IPS-NIHi11 (cell line): Measurements from ENCODE around the gene AFF1.

Source experiments
- DNase-seq: peaks from one replicate; pipeline ENCODE4 v3.0.0; 2012; ENCODE audit warnings: mixed read lengths, low spot score

The AFF1 gene, protein sequence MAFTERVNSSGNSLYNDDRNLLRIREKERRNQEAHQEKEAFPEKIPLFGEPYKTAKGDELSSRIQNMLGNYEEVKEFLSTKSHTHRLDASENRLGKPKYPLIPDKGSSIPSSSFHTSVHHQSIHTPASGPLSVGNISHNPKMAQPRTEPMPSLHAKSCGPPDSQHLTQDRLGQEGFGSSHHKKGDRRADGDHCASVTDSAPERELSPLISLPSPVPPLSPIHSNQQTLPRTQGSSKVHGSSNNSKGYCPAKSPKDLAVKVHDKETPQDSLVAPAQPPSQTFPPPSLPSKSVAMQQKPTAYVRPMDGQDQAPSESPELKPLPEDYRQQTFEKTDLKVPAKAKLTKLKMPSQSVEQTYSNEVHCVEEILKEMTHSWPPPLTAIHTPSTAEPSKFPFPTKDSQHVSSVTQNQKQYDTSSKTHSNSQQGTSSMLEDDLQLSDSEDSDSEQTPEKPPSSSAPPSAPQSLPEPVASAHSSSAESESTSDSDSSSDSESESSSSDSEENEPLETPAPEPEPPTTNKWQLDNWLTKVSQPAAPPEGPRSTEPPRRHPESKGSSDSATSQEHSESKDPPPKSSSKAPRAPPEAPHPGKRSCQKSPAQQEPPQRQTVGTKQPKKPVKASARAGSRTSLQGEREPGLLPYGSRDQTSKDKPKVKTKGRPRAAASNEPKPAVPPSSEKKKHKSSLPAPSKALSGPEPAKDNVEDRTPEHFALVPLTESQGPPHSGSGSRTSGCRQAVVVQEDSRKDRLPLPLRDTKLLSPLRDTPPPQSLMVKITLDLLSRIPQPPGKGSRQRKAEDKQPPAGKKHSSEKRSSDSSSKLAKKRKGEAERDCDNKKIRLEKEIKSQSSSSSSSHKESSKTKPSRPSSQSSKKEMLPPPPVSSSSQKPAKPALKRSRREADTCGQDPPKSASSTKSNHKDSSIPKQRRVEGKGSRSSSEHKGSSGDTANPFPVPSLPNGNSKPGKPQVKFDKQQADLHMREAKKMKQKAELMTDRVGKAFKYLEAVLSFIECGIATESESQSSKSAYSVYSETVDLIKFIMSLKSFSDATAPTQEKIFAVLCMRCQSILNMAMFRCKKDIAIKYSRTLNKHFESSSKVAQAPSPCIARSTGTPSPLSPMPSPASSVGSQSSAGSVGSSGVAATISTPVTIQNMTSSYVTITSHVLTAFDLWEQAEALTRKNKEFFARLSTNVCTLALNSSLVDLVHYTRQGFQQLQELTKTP

GRCh38 chr4:86934771-86935565 is at the start of gene AFF1:
Gene AFF1, plus strand, starts transcription at chr4:86935011. Its CDS starts 13,523 bp downstream, at chr4:86948534.
- DNase-seq: peak; percentile 96

GRCh38 chr4:86890790-86891189 is 44.0 kb upstream of the AFF1 start:
- no peak for DNase-seq

- DNase-seq: peak; percentile 82
These were observed 42.8 kb upstream of the AFF1 start, which contains the start of gene C4orf36 for GRCh38 chr4:86891762-86892635. Gene C4orf36, minus strand, starts transcription at chr4:86892422. Its CDS starts 902 bp downstream, at chr4:86891520.

GRCh38 chr4:86892636-86892960 is 42.2 kb upstream of the AFF1 start:
- no peak for DNase-seq

GRCh38 chr4:86893136-86893535 is 41.7 kb upstream of the AFF1 start:
- DNase-seq: no peak

DNA sequence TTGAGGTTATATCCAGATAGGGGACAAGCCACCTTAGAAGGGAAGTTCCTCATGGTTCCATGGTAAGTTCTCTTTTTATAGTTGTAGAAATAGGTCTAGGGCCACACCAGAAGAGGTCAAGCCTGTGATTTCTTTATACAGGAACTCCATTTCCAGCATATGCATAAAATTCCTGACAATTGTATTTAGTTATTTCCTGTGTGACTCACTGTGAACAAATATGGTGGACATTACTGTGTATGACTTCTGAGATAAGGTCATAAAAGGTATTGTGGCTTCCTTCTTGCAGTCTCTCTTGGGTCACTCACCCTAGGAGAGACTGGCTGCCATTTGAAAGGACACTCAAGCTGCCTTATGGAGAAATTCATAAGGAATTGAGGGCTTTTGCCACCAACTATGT is 40.4 kb upstream of the AFF1 start:
- DNase-seq: no peak

DNA sequence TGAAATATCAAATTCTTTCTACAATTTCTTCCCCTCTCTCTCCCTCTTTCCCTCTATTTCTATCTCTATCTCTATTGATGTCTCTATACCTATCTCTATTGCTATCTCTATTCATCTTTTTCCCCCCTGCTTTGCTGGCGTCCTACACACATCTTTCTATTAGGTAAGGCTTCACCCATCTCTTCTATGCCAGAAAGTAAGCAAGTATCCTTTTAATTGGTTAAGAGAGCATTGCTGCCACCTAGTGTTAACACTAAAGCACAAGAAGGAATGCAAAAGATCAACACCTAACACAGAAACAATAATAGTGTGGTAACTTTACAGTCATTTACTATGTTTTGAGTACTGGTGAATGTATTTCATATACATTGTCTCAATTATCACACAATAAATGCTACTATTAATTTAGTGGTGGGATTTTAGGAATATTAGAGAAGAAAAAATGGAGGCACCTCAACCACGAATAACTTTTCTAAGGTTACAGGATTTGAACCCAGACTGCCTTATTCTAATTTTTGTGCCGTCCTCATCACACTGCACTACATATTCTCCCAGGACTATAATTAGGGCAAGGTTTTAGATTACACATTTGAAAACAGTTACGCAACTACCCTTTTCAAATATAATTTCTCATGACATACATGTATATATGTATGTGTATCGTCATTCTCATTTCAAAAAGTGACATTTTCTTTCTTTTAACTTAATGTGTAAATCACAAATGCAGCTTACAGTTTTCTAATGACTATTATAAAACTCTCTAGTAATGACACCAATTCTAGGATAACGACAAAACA is 38.9 kb upstream of the AFF1 start:
- peak; percentile 42 for DNase-seq

- DNase-seq: no peak
These were observed 38.2 kb upstream of the AFF1 start for GRCh38 chr4:86896596-86896995.

DNA sequence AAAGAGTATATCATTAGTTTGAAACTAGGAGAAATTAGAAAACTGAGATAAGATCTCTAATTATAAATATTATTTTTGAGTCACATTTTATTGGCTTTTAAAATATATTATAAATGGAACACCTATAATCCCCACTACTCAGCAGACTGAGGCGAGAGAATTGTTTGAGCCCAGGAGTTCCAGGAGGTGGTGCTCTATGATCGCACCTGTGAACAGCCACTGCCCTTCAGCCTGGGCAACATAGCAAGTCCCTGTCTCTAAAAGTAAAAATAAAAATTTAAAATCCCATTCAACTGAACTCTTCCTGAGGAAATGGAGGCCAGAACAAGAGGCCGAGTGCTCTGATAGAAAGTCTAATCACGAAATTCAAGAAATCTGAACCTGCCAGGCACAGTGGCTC is 36.2 kb upstream of the AFF1 start:
- DNase-seq: no peak

DNA sequence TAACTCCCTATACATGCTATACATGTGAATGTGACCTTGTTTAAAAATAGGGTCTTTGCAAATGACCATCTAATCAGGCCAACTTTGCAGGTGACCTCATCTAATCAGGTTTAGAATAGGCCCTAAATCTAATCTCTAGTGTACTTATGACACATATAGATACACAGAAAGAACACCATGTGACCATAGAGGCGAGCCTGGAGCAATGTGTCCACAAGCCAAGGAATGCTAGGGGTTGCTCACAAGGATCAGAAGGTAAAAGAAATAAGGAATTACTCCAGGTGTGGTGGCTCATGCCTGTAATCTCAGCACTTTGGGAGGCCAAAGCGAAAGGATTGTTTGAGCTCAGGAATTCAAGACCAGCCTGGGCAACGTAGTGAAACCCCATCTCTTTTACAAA is 32.9 kb upstream of the AFF1 start:
- DNase-seq: no peak

GRCh38 chr4:86908251-86908657 is 26.6 kb upstream of the AFF1 start:
- DNase-seq: no peak

DNA sequence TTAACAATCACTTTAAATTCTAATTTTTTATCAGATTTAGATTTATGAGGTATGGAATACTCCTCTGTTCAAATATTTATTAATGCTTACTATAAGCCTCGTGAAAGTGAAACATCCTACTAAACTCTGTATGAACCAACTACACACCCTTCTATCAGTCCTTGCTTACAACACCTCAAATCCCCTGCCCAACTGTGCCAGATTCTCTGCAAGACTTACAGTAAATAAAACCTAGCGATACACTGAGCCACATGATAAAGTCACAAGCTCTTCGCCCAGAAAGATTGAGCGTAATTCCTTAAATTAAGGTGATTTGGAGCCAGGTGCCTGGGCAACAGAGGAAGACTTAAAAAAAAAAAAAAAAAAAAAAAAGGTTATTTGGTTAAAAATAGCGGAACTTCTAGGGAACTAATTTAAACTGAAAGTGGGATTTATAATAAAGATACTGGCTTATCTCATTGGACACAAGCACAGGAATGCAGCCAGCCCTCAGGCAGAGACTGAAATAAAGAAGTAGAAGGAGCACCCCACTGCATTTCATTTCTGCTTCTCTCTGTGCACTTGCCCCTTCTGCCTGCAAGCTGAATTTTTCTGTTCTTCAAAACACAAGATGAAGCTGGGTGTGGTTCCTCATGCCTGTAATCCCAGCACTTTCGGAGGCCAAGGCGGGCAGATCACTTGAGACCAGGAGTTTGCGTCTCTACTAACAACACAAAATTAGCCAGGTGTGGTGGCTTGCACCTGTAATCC is 25.1 kb upstream of the AFF1 start:
- no peak for DNase-seq

DNA sequence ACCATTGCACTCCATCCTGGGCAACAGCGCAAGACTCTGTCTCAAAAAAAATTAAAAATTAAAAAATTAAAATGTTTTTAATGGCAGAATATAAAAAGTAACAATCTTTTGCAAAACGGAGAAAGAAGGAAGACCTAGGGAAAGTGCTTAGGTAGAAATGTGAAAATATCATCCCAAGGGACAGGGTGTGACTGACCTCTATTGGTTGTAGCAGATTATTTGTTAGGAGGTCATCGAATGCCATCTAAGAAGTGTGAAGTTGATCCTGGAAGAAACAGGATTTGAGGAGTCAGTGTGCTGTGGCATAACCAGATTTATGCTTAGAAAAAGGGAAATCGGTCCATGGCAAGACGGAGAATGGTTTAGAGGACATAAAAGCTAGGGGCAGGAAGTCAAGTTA is 24.4 kb upstream of the AFF1 start:
- DNase-seq: peak; percentile 17

DNA sequence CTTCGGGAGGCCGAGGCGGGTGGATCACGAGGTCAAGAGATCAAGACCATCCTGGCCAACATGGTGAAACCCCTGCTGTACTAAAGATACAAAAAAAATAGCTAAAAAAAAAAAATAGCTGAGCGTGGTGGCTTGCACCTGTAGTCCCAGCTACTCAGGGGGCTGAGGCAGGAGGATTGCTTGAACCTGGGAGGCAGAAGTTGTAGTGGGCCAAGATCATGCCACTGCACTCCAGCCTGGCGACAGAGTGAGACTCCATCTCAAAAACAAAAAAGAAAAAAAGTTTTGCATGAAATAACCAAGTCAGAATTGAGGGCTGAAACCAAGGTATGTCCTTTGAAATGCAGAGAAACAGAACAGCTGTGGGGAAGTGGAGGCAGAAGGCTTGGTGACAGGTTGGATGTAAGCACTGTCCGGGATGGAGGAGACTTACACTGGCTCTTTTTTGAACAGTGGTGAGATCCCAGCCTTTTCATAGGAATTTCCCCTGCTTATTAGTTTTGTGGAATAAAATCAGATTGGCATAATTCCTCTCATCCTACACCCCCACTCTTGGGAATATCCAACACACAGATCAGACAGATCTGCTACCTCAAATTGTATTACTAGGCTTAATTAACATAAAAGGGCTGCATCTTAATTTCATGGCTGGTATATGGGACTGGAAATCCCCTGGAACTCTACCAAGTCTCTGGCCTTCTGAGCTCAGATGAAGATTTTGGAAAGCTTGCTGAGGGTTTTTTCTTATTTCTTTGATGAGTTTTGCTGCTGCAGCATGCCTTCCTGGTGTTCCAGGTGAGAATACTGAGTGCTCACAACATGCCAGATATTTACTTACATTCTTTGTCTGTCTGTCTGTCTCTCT is 23.8 kb upstream of the AFF1 start:
- DNase-seq: no peak

DNA sequence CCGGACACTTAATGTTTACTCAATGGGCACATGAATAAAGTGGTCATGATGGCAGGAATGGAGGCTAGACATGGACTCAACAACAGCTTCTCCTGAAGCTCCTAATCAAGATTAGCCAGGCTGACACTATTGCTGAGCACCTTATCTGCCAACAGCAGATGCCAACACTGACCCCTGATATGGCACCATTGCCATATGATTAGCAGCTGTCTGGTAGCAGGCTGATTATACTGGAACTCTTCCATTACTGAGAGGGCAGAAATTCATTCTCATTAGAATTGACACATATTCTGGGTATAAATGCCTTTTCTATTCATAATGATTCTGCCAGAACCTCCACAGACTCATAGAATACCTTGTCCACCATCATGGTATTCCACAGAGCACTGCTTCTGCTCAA is 18.4 kb upstream of the AFF1 start:
- DNase-seq: no peak

DNA sequence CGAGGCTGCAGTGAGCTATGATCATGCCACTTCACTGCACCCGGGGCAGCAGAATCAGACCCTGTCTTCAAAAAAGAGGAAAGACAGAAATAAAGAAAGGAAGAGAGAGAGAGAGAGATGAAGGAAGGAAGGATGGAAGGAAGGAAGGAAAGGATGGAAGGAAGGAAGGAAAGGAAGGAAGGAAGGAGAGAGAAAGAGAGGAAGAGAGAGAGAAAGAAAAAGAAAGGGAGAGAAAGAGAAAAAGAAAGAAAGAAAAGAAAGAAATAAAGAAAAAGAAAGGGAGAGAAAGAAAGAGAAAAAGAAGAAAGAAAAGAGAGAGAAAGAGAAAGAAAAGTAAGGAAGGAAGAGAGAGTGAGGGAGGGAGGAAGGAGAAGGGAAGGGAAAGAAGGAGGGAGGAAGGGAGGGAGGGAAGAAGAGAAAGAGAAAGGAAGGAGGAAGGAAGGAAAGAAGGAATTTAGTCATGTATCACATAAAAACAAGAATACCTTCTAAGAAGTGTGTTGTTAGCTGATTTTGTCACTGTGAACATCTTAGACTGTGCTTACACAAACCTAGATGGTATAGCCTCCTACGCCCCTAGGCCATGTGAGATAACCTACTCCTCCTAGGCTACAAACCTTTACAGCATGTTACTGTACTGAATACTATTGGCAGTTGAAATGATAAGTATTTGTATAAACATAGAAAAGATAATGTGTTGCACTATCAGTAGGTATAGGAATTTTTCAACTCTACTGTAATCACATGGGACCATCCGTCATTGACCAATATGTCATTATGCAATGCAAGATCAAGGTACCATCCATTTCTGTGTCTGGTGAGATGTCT is 17.4 kb upstream of the AFF1 start:
- DNase-seq: no peak

- DNase-seq: no peak
These were observed 16.2 kb upstream of the AFF1 start for GRCh38 chr4:86918539-86919072.
